Right lobe of liver (tissue), 6 donors: ENCODE results near the gene LRRC71. TPM values are rescaled to one million over a fixed set of nuclear protein-coding genes. Genes with fewer than 3 reads are reported as not detected.
A peak's percentile ranks its signal among the peaks of the same experiment; 100 is the strongest.

Source experiments
- ATAC-seq, 4 donors: fragments of 200-7000 bp; cut with Tn5 transposase; one replicate each; pipeline ENCODE4 v1.9.1; 2020; ENCODE audit warnings: mild to moderate bottlenecking in 4 of 4, moderate library complexity in 4 of 4
- DNase-seq, 3 donors: peaks; one replicate each; pipeline ENCODE4 v3.0.0-alpha.2; 2020
- H3K27ac ChIP-seq, 3 donors: fragments of 200-600 bp; one replicate each; pipeline ENCODE4 v1.8.0; 2022
- H3K27me3 ChIP-seq, 2 donors: fragments of 200-600 bp; one replicate each; pipeline ENCODE4 v1.8.0; 2022
- H3K36me3 ChIP-seq, 4 donors: fragments of 200-600 bp; sonication (generic) in 1 of 4; one replicate each; pipeline versions ENCODE4 v1.5.1 to v1.8.0; 2017 to 2022; ENCODE audit warnings: control low read depth in 1 of 4
- H3K4me1 ChIP-seq, 4 donors: fragments of 200-600 bp; sonication (generic) in 1 of 4; one replicate each; pipeline versions ENCODE4 v1.5.1 to v1.8.0; 2017 to 2022; ENCODE audit warnings: control low read depth in 1 of 4
- H3K4me3 ChIP-seq, 3 donors: fragments of 200-600 bp; one replicate each; pipeline ENCODE4 v1.8.0; 2022
- H3K9me3 ChIP-seq, 4 donors: fragments of 200-600 bp; sonication (generic) in 1 of 4; one replicate each; pipeline versions ENCODE4 v1.5.1 to v1.8.0; 2017 to 2022; ENCODE audit warnings: control low read depth in 1 of 4
- CTCF ChIP-seq, 4 donors: fragments of 200-600 bp in 3 of 4; fragments of 450-650 bp in 1 of 4; IDR thresholded peaks; one replicate each; pipeline versions ENCODE4 v1.5.1 to v1.8.0; 2016 to 2022; ENCODE audit warnings: antibody characterized with exemption in 4 of 4, mild to moderate bottlenecking in 2 of 4
- POLR2A ChIP-seq: fragments of 450-650 bp; IDR thresholded peaks from one replicate; pipeline ENCODE4 v1.6.1; 2017; ENCODE audit warnings: antibody characterized with exemption, mild to moderate bottlenecking
- WGBS: methylation state at CpG from one replicate; pipeline ENCODE4 v1.1.6; 2018; ENCODE audit warnings: low coverage, low lambda C conversion rate; ENCODE audit not compliant: insufficient coverage; ENCODE audit errors: missing lambda C conversion rate; 5-methylcytosine and 5-hydroxymethylcytosine counted together
- intact Hi-C, 2 donors: fragments of 100-400 bp; cut with DNase I; formaldehyde crosslinking; loops; one replicate each; pipeline versions ENCODE4 v1.11.2 to v1.14.1; 2022
- total RNA-seq, 6 experiments: library from RNA; depleted of rRNA in 2 of 6; stranded (reverse); fragments of >200 nt in 2 of 6; fragmentation: NEBNext Ultra II Directional in 3 of 6; extraction: Animal tissue kit (Norgen Biotek cat#: 25700) in 3 of 6; gene quantifications; one replicate each; pipeline versions ENCODE4 v1.1.0 to v1.2.4, GENCODE V29; 2016 to 2023
- donor health status: DM: no; HTN: yes; CAD: no.
- donor health status: DM: no; HTN: no; CAD: no.
- donor health status: DM: no; HTN: no; CAD: no.
- donor health status: DM: no; HTN: yes; CAD: no.
- donor health status: DM: no; HTN: yes; CAD: no.

LRRC71 gene
- total RNA-seq, 6 experiments from 2014 or later = 0.12 to 0.20 TPM; not detected in 4

DNA sequence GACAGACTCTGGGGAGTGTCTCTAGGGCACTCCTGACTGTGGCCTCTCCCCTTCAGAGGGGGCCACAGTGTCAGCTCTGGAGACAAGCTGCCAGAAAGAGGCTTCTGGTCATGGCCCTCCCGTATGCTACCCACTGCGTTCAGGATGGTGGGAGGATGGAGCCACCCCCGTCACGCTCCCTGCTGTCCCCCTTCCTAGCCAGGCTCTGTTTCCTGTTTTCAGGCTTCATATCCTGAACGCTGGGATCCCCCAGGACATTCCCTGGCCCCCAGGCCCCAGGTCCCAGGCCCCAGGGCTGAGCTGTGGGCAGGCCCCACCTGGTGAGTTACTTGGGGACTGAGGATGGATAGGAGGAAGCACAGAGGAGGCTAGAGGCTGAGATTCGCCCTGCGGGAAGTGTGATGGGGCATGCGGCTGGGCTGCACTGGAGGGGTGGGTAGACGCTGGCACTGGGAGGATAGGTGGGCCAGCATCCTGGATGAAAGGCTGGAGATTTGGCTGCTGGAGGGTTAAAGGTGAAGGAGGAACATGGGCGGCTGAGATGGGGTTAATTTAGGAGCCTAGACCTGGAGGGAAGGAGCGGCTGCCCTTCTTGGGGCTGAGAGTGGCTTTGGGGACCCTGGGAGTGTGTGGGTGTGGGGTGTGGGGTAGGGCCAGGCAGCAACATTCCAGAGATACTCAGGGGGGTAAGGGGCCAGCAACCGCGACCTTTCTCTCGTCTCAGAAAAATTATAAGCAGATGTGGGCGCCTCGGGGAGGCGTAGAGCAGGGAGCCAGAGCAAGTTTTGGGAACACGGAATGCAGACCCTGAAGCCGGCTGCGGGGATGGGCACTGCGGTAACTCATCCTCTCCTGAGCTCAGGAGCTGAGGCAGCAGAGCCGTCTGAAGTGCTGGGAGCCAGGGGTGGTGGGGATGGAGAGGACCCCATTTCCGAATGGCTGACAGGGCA lies 18.2 kb upstream of the LRRC71 start:
- H3K36me3 ChIP-seq = no peaks in the 10 kb centered on the region
- H3K9me3 ChIP-seq = no peaks in the 10 kb centered on the region
- H3K27ac ChIP-seq = no peak overlapping the region
- H3K27me3 ChIP-seq = no peaks in the 10 kb centered on the region
- H3K4me3 ChIP-seq = no peak overlapping the region
- DNase-seq (peak in 1 of 3 donors; percentile 37), ATAC-seq (no peak)
- TF ChIP-seq POLR2A = no peak
- no peak for TF ChIP-seq CTCF (IDR thresholded peaks at IDR 0.05)
- peaks cover 0 to 6% (median 0%) of the 10 kb centered on the region in 4 donors for H3K4me1 ChIP-seq
- intact Hi-C loops = no loop called here
- 62% methylated on average over 13 of the region's 23 CpGs for WGBS

- H3K9me3 ChIP-seq = no peaks in the 10 kb centered on the region
- WGBS = 68% methylated on average over 7 of the region's 15 CpGs
- DNase-seq = peak in 1 of 3 donors; percentile 28
- peaks cover 0 to 6% (median 0%) of the 10 kb centered on the region in 4 donors for H3K4me1 ChIP-seq
- H3K27ac ChIP-seq = no peak overlapping the region
- H3K27me3 ChIP-seq = no peaks in the 10 kb centered on the region
- H3K4me3 ChIP-seq = no peak overlapping the region
- no peaks in the 10 kb centered on the region for H3K36me3 ChIP-seq
- intact Hi-C loops = no loop called here
- ATAC-seq = no peak
- TF ChIP-seq CTCF (IDR thresholded peaks at IDR 0.05) (no peak), POLR2A (no peak)
Measured at GRCh38 chr1:156903328-156904091, 16.9 kb upstream of the LRRC71 start.

- intact Hi-C loops = no loop called here
- H3K36me3 ChIP-seq = no peaks in the 10 kb centered on the region
Measured at GRCh38 chr1:156904187-156904959, 16.1 kb upstream of the LRRC71 start.

More at GRCh38 chr1:156904187-156904959, 16.1 kb upstream of the LRRC71 start:
- Histone ChIP-seq H3K4me1 (peaks cover 0 to 6% (median 0%) of the 10 kb centered on the region in 4 donors), H3K9me3 (no peaks in the 10 kb centered on the region), H3K27ac (no peak overlapping the region), H3K4me3 (no peak overlapping the region), H3K27me3 (no peaks in the 10 kb centered on the region)
- 65% methylated on average over 13 of the region's 19 CpGs for WGBS
- ATAC-seq (no peak), DNase-seq (peak in 1 of 3 donors; percentile 44)
- TF ChIP-seq POLR2A (no peak), CTCF (IDR thresholded peaks at IDR 0.05) (no peak)
